Measurements from ENCODE around the gene KCNH4. TPM values are rescaled to one million over a fixed set of nuclear protein-coding genes. Genes with fewer than 3 reads are reported as not detected.

The KCNH4 gene
- total RNA-seq, 1 experiment from 2014 or later, result 0.28 TPM

DNA sequence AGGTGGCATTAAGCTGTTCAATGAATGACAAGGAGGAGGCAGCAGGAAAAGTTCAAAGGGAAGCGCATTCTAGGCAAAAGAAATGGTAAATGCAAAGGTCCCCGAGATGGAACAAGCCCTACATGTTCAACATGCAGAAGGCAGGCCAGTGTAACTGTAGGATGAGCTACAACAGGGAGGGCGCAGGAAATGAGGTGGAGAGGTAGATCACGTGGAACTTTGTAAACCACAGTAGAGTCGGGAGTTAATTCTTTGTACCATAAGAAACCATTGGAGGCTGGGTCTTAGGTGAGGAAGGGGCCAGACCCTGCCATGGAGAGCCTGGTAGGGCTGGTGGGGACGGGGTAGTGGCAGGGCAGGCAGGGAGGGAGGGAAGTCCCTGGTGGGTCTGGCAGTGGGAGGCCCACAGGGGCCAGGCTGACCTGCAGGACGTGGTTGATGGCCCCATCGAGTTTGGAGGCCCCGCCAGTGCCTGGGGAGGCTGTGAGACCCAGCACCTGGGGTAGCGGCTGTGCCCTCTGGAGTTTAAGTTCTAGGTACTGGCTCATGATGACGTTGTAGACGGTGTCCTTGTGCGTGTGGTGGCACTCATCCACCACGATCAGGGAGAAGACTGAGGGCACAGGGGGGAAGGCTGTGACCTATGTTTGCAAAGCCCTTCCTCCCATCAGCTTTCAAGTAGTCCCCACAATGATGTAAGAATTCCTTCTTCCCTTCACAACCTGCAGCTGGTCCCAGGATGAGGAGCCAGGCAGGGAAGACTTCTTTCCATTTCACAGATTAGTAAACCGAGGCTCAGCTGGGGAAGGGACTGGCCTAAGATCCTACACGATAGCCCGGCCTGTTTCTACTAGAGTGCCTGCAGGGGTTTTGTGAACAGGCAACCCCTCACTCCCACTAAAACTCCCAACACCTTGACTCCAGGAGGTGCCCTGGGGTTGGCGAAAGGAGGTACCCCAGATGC is 70.4 kb downstream of the KCNH4 start:
- ChIA-PET CTCF (no interaction called here), POLR2A (ENCODE audit: low non-redundant PET) (no interaction called here)
- Histone ChIP-seq H3K27me3 (replicated peaks; ENCODE audit: insufficient read depth, low read depth, low read length, poor library complexity) (no peaks in the 10 kb centered on the region), H3K4me1 (ENCODE audit: insufficient read depth, low read length, poor library complexity, severe bottlenecking) (no peaks in the 10 kb centered on the region), H3K27ac (ENCODE audit: low read depth, low read length, poor library complexity, severe bottlenecking) (no peak overlapping the region), H3K4me3 (ENCODE audit: low read depth, low read length, poor library complexity, severe bottlenecking) (no peak overlapping the region), H3K36me3 (ENCODE audit: insufficient read depth, low read length, poor library complexity, severe bottlenecking) (peaks cover 2% of the 10 kb centered on the region), H3K9me3 (ENCODE audit: low read depth, low read length, poor library complexity, severe bottlenecking) (no peaks in the 10 kb centered on the region)
- intact Hi-C loops (cut with micrococcal nuclease; ENCODE audit: unreplicated experiment), result no loop called here
- DNase-seq (ENCODE audit: low spot score), result no peak
- BruUV-seq (replicated peaks), result no TSS peak
- TF ChIP-seq, protein P1, sequence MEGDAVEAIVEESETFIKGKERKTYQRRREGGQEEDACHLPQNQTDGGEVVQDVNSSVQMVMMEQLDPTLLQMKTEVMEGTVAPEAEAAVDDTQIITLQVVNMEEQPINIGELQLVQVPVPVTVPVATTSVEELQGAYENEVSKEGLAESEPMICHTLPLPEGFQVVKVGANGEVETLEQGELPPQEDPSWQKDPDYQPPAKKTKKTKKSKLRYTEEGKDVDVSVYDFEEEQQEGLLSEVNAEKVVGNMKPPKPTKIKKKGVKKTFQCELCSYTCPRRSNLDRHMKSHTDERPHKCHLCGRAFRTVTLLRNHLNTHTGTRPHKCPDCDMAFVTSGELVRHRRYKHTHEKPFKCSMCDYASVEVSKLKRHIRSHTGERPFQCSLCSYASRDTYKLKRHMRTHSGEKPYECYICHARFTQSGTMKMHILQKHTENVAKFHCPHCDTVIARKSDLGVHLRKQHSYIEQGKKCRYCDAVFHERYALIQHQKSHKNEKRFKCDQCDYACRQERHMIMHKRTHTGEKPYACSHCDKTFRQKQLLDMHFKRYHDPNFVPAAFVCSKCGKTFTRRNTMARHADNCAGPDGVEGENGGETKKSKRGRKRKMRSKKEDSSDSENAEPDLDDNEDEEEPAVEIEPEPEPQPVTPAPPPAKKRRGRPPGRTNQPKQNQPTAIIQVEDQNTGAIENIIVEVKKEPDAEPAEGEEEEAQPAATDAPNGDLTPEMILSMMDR (conservative IDR thresholded peaks at IDR 0.05; ENCODE audit: low read depth, low read length), result no peak
- no peak for TF ChIP-seq EZH2 (IDR thresholded peaks at IDR 0.05; ENCODE audit: borderline replicate concordance, low read depth, low read length, poor library complexity, severe bottlenecking)

DNA sequence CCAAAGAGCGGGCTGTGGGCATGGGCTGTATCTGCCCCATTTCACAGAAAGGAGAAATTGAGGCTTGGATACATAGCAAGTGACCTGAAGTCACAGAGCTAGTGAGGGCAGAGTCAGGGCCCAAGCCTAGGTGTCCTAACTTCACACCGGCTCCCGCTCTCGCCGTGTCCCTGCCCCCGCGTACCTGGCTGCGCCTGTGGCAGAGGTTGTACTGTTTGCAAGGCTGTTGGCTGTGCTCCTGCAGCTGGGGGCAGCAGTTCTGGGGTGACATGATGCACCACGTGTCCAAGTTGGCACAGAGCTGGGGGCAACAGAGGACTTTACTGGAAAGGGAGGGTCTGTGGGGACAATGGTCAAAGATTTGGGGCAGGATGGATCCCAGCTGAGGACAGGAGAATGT is 71.9 kb downstream of the KCNH4 start:
- POLR2A ChIA-PET (ENCODE audit: low non-redundant PET), result no interaction called here
- H3K27ac ChIP-seq (ENCODE audit: low read depth, low read length, poor library complexity, severe bottlenecking), result no peak overlapping the region
- H3K4me1 ChIP-seq (ENCODE audit: insufficient read depth, low read length, poor library complexity, severe bottlenecking), result no peaks in the 10 kb centered on the region
- no TSS peak for BruUV-seq (replicated peaks)
- DNase-seq (ENCODE audit: low spot score), result no peak
- CTCF ChIA-PET, result no interaction called here
- intact Hi-C loops (cut with micrococcal nuclease; ENCODE audit: unreplicated experiment), result no loop called here
- H3K9me3 ChIP-seq (ENCODE audit: low read depth, low read length, poor library complexity, severe bottlenecking), result no peaks in the 10 kb centered on the region
- H3K36me3 ChIP-seq (ENCODE audit: insufficient read depth, low read length, poor library complexity, severe bottlenecking), result no peaks in the 10 kb centered on the region
- TF ChIP-seq, protein P1 (conservative IDR thresholded peaks at IDR 0.05; ENCODE audit: low read depth, low read length), result no peak
- no peak for TF ChIP-seq EZH2 (IDR thresholded peaks at IDR 0.05; ENCODE audit: borderline replicate concordance, low read depth, low read length, poor library complexity, severe bottlenecking)
- H3K27me3 ChIP-seq (replicated peaks; ENCODE audit: insufficient read depth, low read depth, low read length, poor library complexity), result no peaks in the 10 kb centered on the region
- no peak overlapping the region for H3K4me3 ChIP-seq (ENCODE audit: low read depth, low read length, poor library complexity, severe bottlenecking)

DNA sequence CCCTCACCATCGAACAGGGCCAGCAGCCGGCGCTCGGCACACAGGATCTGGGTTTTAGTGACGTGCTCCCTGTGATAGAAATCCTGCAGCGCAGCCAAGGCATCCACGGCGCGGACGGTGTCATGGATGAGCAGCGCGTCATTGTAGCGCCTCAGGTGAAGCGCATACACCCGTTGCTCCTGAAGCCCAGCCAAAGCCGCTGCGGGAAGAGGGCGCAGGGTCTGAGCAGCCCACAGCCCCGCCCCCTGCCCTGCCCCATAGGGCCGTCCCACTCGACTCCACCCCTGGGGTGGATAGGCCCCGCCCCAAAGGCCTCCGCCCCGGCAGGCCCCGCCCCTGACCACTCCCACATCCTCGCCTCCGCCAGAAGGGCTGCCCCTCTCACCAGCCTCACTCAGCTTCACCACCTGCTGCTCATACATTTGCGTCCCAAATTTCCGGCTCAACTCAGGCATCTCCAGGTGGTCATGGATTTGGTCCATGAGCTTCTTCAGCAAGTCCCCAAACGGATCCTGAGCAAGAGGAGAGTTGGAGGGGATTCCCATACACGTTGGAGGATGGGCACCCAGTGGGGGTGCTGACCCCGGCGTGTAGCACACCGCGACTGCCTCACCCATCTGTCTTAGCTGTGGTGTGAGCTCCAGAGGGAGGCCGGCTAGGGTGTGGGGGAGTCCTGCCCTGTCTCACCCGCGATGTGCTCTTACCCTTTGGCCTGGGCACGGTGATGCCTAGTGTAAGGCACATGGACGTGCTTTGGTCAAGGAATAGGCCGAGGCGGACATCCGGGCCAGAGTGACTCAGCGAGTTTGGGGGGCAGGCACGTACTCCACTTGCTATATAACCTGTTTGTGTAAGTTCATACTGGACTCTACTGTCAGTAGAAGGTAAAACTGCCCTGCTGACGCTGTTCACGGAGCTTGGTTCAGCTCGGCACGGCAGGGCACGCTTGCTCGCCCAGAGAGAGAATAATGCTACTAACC is 73.1 kb downstream of the KCNH4 start:
- Histone ChIP-seq H3K4me1 (ENCODE audit: insufficient read depth, low read length, poor library complexity, severe bottlenecking) (no peaks in the 10 kb centered on the region), H3K27ac (ENCODE audit: low read depth, low read length, poor library complexity, severe bottlenecking) (no peak overlapping the region), H3K4me3 (ENCODE audit: low read depth, low read length, poor library complexity, severe bottlenecking) (no peak overlapping the region), H3K27me3 (replicated peaks; ENCODE audit: insufficient read depth, low read depth, low read length, poor library complexity) (no peaks in the 10 kb centered on the region), H3K9me3 (ENCODE audit: low read depth, low read length, poor library complexity, severe bottlenecking) (no peaks in the 10 kb centered on the region), H3K36me3 (ENCODE audit: insufficient read depth, low read length, poor library complexity, severe bottlenecking) (no peaks in the 10 kb centered on the region)
- ChIA-PET CTCF (no interaction called here), POLR2A (ENCODE audit: low non-redundant PET) (no interaction called here)
- TF ChIP-seq EZH2 (IDR thresholded peaks at IDR 0.05; ENCODE audit: borderline replicate concordance, low read depth, low read length, poor library complexity, severe bottlenecking), result no peak
- TF ChIP-seq, protein P1 (conservative IDR thresholded peaks at IDR 0.05; ENCODE audit: low read depth, low read length), result no peak
- DNase-seq (ENCODE audit: low spot score), result peak; percentile 45
- BruUV-seq (replicated peaks), result no TSS peak
- intact Hi-C loops (cut with micrococcal nuclease; ENCODE audit: unreplicated experiment), result no loop called here
